A673 (cell line): ENCODE data around the gene VCAN.

ENCODE experiments used
- CTCF ChIP-seq: fragments of 300-800, 200-600 bp; sonication (generic); conservative IDR thresholded peaks from 2 replicates; pipeline ENCODE4 v1.5.1; 2017; ENCODE audit warnings: low read depth, mild to moderate bottlenecking, antibody characterized with exemption, low read length, moderate library complexity, mixed read lengths
- EZH2 ChIP-seq: fragments of 200-600 bp; sonication (generic); IDR thresholded peaks from 2 replicates; pipeline ENCODE4 v1.6.1; 2017; ENCODE audit warnings: borderline replicate concordance, low read depth, mild to moderate bottlenecking, mixed read lengths, antibody characterized with exemption, low read length; ENCODE audit not compliant: poor library complexity, severe bottlenecking

GRCh38 chr5:83589786-83590185 lies 118.2 kb downstream of the VCAN start:
- TF ChIP-seq CTCF (no peak), EZH2 (no peak)
